Left lung (tissue), 10 donors: ENCODE measurements around the gene SLC25A6. TPM values are rescaled to one million over a fixed set of nuclear protein-coding genes. Genes with fewer than 3 reads are reported as not detected.

Source experiments
- ATAC-seq: fragments of 200-7000 bp; cut with Tn5 transposase; one replicate; pipeline ENCODE4 v1.9.1; 2020; ENCODE audit warnings: moderate library complexity
- DNase-seq, 4 donors: peaks; one replicate each; pipeline ENCODE4 v3.0.0-alpha.2; 2013 to 2020
- H3K27ac ChIP-seq, 2 donors: fragments of 200-600 bp; sonication (generic) in 1 of 2; one replicate each; pipeline versions ENCODE4 v1.5.0 to v1.8.0; 2020 to 2021
- H3K27me3 ChIP-seq, 2 donors: fragments of 200-600 bp; sonication (generic) in 1 of 2; one replicate each; pipeline versions ENCODE4 v1.5.0 to v1.8.0; 2020 to 2021
- H3K36me3 ChIP-seq, 2 donors: fragments of 200-600 bp; sonication (generic) in 1 of 2; one replicate each; pipeline versions ENCODE4 v1.5.0 to v1.8.0; 2020 to 2021
- H3K4me1 ChIP-seq, 2 donors: fragments of 200-600 bp; one replicate each; pipeline ENCODE4 v1.8.0; 2021
- H3K4me3 ChIP-seq, 2 donors: fragments of 200-600 bp; sonication (generic) in 1 of 2; one replicate each; pipeline versions ENCODE4 v1.5.0 to v1.8.0; 2020 to 2021; ENCODE audit warnings: mild to moderate bottlenecking in 1 of 2
- H3K9me3 ChIP-seq, 2 donors: fragments of 200-600 bp; sonication (generic) in 1 of 2; one replicate each; pipeline versions ENCODE4 v1.5.0 to v1.8.0; 2020 to 2021
- CTCF ChIP-seq, 2 donors: fragments of 200-600 bp; sonication (generic) in 1 of 2; IDR thresholded peaks; one replicate each; pipeline versions ENCODE4 v1.5.0 to v1.8.0; 2021; ENCODE audit warnings: antibody characterized with exemption in 2 of 2
- intact Hi-C, 2 donors: fragments of 100-400 bp; cut with DNase I; formaldehyde crosslinking; loops; one replicate each; pipeline versions ENCODE4 v1.11.2 to v1.14.2; 2022
- polyA plus RNA-seq, 6 donors: library from polyadenylated mRNA; unstranded; fragments of 120-200 nt; gene quantifications; one replicate each; pipeline ENCODE4 v1.2.1, GENCODE V29; 2013; ENCODE audit not compliant: insufficient read length in 6 of 6
- total RNA-seq, 2 donors: library from RNA; stranded (reverse); fragmentation: NEBNext Ultra II Directional; extraction: Animal tissue kit (Norgen Biotek cat#: 25700); gene quantifications; one replicate each; pipeline ENCODE4 v1.2.1, GENCODE V29; 2021
- donor health status: DM: no; HTN: yes; CAD: no.
- donor health status: DM: no; HTN: no; CAD: no.

Gene SLC25A6
- total and polyA plus RNA-seq, 8 donors: 285 to 559 (median 392) TPM

- Histone ChIP-seq H3K27ac (no peak overlapping the region), H3K4me1 (peaks cover 9 to 38% of the 10 kb centered on the region in 2 donors), H3K9me3 (no peaks in the 10 kb centered on the region), H3K36me3 (peaks cover 5 to 90% of the 10 kb centered on the region in 2 donors), H3K4me3 (no peak overlapping the region), H3K27me3 (no peaks in the 10 kb centered on the region)
- intact Hi-C loops: no loop called here
- ATAC-seq (no peak), DNase-seq (peak in 2 of 4 donors; percentile 29 to 79)
- no peak for TF ChIP-seq CTCF (IDR thresholded peaks at IDR 0.05)
Observed at GRCh38 chrX:1387141-1387776, 4.7 kb downstream of the SLC25A6 start.

GRCh38 chrX:1386338-1387127 lies 5.4 kb downstream of the SLC25A6 start:
- TF ChIP-seq CTCF (IDR thresholded peaks at IDR 0.05): no peak
- intact Hi-C loops: no loop called here
- H3K9me3 ChIP-seq: no peaks in the 10 kb centered on the region
- peaks cover 9 to 38% of the 10 kb centered on the region in 2 donors for H3K4me1 ChIP-seq
- no peak overlapping the region for H3K4me3 ChIP-seq
- peak in 2 of 4 donors; percentile 20 to 64 for DNase-seq
- peaks cover 5 to 95% of the 10 kb centered on the region in 2 donors for H3K36me3 ChIP-seq
- no peak overlapping the region for H3K27ac ChIP-seq
- ATAC-seq: no peak
- H3K27me3 ChIP-seq: no peaks in the 10 kb centered on the region

GRCh38 chrX:1385253-1386223 lies 6.4 kb downstream of the SLC25A6 start:
- peaks cover 3 to 30% of the 10 kb centered on the region in 2 donors for H3K4me1 ChIP-seq
- no peak overlapping the region for H3K27ac ChIP-seq
- no peak for TF ChIP-seq CTCF (IDR thresholded peaks at IDR 0.05)
- H3K27me3 ChIP-seq: no peaks in the 10 kb centered on the region
- ATAC-seq (peak; percentile 8), DNase-seq (peak in 2 of 4 donors; percentile 28 to 35)
- peaks cover 5 to 88% of the 10 kb centered on the region in 2 donors for H3K36me3 ChIP-seq
- intact Hi-C loops: no loop called here
- no peaks in the 10 kb centered on the region for H3K9me3 ChIP-seq
- H3K4me3 ChIP-seq: no peak overlapping the region

GRCh38 chrX:1384658-1385252 lies 7.2 kb downstream of the SLC25A6 start:
- H3K4me1 ChIP-seq: peaks cover 0 to 23% of the 10 kb centered on the region in 2 donors
- H3K9me3 ChIP-seq: no peaks in the 10 kb centered on the region
- intact Hi-C loops: no loop called here
- no peak overlapping the region for H3K27ac ChIP-seq
- no peaks in the 10 kb centered on the region for H3K27me3 ChIP-seq
- TF ChIP-seq CTCF (IDR thresholded peaks at IDR 0.05): no peak
- no peak overlapping the region for H3K4me3 ChIP-seq
- DNase-seq (peak in 1 of 4 donors; percentile 30), ATAC-seq (peak; percentile 11)
- peaks cover 5 to 80% of the 10 kb centered on the region in 2 donors for H3K36me3 ChIP-seq
